ENCODE measurements around the gene LRRC75B.

DNA sequence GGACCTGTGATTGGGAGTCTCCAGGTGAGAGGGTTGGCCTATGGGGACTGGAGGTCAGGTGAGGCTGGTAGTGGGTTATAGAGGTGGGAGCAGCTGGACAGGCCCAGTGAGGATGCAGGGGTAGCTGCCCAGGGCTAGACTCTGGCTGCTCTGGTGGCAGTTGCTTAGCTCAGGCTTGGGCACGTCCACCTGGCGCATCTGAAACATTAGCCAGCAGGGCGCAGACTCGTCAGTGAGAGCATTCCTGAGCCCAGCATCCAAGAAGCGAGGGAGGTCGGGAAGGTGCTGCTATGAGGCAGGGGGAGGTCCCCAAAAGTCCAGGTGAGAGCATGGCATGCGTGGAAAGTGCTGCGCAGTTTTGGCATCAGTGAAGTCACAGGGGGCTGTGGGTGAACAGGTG lies 6.6 kb upstream of the LRRC75B start:
- TF ChIP-seq GABPA (IDR thresholded peaks at IDR 0.05; ENCODE audit: low read depth, low read length) = no peak
- no peak for TF ChIP-seq GABPA (CRISPR knock-in tag; IDR thresholded peaks at IDR 0.05; ENCODE audit: low read depth)
- TF ChIP-seq, protein P1, sequence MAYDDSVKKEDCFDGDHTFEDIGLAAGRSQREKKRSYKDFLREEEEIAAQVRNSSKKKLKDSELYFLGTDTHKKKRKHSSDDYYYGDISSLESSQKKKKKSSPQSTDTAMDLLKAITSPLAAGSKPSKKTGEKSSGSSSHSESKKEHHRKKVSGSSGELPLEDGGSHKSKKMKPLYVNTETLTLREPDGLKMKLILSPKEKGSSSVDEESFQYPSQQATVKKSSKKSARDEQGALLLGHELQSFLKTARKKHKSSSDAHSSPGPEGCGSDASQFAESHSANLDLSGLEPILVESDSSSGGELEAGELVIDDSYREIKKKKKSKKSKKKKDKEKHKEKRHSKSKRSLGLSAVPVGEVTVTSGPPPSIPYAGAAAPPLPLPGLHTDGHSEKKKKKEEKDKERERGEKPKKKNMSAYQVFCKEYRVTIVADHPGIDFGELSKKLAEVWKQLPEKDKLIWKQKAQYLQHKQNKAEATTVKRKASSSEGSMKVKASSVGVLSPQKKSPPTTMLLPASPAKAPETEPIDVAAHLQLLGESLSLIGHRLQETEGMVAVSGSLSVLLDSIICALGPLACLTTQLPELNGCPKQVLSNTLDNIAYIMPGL (CRISPR knock-in tag; IDR thresholded peaks at IDR 0.05; ENCODE audit: borderline replicate concordance in 1 of 2, low read depth in 1 of 2) = no peak
- TF ChIP-seq RAD51 (IDR thresholded peaks at IDR 0.05; ENCODE audit: borderline replicate concordance) = no peak
- TF ChIP-seq U2AF2 (IDR thresholded peaks at IDR 0.05; ENCODE audit: low read depth, low read length) = no peak
- TF ChIP-seq POLR2AphosphoS5 (IDR thresholded peaks at IDR 0.05; ENCODE audit: low read depth, low read length) = no peak
- no peak for TF ChIP-seq HDAC1 (CRISPR knock-in tag; IDR thresholded peaks at IDR 0.05)
- TF ChIP-seq MXD4 (CRISPR knock-in tag; IDR thresholded peaks at IDR 0.05) = no peak
- no peak for TF ChIP-seq HNF4G (IDR thresholded peaks at IDR 0.05; ENCODE audit: borderline replicate concordance, low read depth, low read length)
- no peak for TF ChIP-seq HNF4G (CRISPR knock-in tag; IDR thresholded peaks at IDR 0.05; ENCODE audit: borderline replicate concordance, low read depth)
- no peak for TF ChIP-seq ELF1 (CRISPR knock-in tag; IDR thresholded peaks at IDR 0.05)
- no peak for TF ChIP-seq KDM3A (CRISPR knock-in tag; IDR thresholded peaks at IDR 0.05; ENCODE audit: low read depth)

Data from HepG2 (cell line).